OCI-LY7 (cell line): ENCODE measurements around the gene DNAJB9.

Experiments
- CTCF ChIP-seq: fragments of 200-600 bp; sonication (generic); conservative IDR thresholded peaks from 2 replicates; pipeline ENCODE4 v1.5.1; 2014; ENCODE audit warnings: mild to moderate bottlenecking, antibody characterized with exemption, low read length, moderate library complexity, mixed read lengths
- EZH2phosphoT487 ChIP-seq: fragments of 200-600 bp; sonication (generic); IDR thresholded peaks from 2 replicates; pipeline ENCODE4 v1.6.1; 2018; ENCODE audit warnings: low read depth, borderline replicate concordance, mild to moderate bottlenecking, mixed run types, antibody characterized with exemption, low read length, moderate library complexity, mixed read lengths

DNA sequence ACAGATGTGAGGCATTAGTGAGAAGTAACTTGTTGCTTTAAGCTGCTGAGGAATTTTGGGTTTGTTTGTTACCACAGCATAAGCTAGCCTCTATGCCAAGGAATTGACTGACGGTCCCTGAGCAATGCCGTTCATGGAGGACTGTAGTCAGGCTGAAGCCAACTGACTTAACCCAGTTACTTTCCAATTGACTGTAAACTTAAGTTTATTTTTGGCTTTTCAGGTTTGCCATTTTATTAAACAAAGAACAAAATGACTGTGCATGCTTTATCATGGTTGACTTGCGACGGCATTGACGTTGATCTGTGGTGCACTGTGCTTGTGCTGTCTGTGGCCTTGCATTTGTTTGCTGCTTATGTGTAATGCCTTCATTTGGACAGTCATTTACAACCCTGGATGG is 53.5 kb downstream of the DNAJB9 start:
- TF ChIP-seq CTCF = no peak
- TF ChIP-seq EZH2phosphoT487 = no peak
